ENCODE data around the gene IL2RA.

DNA sequence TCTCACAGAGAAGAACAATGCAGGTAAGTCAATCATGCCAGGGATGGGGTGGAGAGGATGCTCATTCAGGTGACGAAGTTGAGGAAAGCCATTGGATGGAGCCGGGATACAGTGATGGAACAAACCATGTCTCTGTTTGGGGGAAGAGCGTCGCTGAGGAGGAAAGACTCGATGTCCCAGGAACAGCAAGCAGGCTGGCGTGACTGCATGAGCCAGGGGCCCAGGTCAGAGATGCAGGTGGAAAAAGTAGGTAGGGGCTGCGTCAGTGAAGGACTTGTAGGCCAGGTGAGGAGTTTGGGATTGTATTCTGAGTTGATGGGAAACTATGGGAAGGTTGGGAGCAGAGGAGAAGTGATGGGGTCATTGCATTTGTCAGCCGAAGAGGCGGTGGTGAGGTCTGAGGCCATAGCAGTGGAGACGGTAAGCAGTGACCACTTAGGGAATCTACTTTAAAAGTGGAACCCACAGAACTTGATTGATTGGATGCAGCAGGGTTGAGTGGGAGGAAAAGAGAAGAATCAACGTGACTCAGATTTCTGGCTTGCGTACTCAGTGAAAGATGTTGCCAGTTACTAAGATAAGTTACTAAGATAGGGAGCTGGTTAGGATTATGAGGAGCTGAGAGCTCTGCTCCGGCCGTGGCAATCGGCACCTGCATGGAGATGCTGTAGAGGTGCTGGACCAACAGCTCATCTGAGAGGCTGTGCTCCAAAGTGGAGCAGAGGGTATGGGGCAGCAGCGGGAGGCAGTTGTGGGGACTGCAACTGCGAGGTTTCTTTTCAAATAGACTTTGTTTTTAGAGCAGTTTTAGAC, 12.5 kb upstream of the IL2RA start:
- no peak for TF ChIP-seq POLR2A (IDR thresholded peaks at IDR 0.05)
- TF ChIP-seq, protein P1, sequence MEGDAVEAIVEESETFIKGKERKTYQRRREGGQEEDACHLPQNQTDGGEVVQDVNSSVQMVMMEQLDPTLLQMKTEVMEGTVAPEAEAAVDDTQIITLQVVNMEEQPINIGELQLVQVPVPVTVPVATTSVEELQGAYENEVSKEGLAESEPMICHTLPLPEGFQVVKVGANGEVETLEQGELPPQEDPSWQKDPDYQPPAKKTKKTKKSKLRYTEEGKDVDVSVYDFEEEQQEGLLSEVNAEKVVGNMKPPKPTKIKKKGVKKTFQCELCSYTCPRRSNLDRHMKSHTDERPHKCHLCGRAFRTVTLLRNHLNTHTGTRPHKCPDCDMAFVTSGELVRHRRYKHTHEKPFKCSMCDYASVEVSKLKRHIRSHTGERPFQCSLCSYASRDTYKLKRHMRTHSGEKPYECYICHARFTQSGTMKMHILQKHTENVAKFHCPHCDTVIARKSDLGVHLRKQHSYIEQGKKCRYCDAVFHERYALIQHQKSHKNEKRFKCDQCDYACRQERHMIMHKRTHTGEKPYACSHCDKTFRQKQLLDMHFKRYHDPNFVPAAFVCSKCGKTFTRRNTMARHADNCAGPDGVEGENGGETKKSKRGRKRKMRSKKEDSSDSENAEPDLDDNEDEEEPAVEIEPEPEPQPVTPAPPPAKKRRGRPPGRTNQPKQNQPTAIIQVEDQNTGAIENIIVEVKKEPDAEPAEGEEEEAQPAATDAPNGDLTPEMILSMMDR (IDR thresholded peaks at IDR 0.05) = no peak

Data from Peyer's patch (tissue), 4 donors.